ENCODE data around the gene PRDM16. TPM values are rescaled to one million over a fixed set of nuclear protein-coding genes. Genes with fewer than 3 reads are reported as not detected.
A peak's percentile ranks its signal among the peaks of the same experiment; 100 is the strongest.

The PRDM16 gene
- total and polyA plus RNA-seq, 2 of the 13 experiments (the other 11 are each of a cell fraction or from before 2014, with no cell fraction given), result 0.15 to 0.81 TPM

GRCh38 chr1:3270403-3271245, 201.6 kb downstream of the PRDM16 start:
- no TSS peak for BruUV-seq (replicated peaks)
- no peaks in the 10 kb centered on the region for H4K20me1 ChIP-seq (ENCODE audit: insufficient read depth, low read length)
- FAIRE-seq (no peak), ATAC-seq (peak; percentile 76), DNase-seq (ENCODE audit: low spot score) (no peak)
- in situ Hi-C loops (cut with HindIII; ENCODE audit: extremely low pct_ligation_motif_present, low pct_unique_long_range_greater_than_20kb), result no loop called here
- peak; percentile 48; the same call in 1 of the 2 replicates for TF ChIP-seq MYC (CRISPR knock-in tag; IDR thresholded peaks at IDR 0.05; ENCODE audit: borderline replicate concordance)
- peak; percentile 41; the same call in 1 of the 2 replicates for TF ChIP-seq ZNF687 (CRISPR knock-in tag; IDR thresholded peaks at IDR 0.05)
- TF ChIP-seq ZNF780A (CRISPR knock-in tag; IDR thresholded peaks at IDR 0.05), result no peak
- no peak for TF ChIP-seq PHF20 (CRISPR knock-in tag; IDR thresholded peaks at IDR 0.05)
- 0 out of 2 replicates have a peak, but pooled peaks have one; percentile 17 for TF ChIP-seq ZFX (CRISPR knock-in tag; IDR thresholded peaks at IDR 0.05; ENCODE audit: low read depth)
- no peak for TF ChIP-seq FIP1L1 (IDR thresholded peaks at IDR 0.05; ENCODE audit: borderline replicate concordance, insufficient read depth, low read depth, low read length)
- TF ChIP-seq ZNF263 (CRISPR knock-in tag; IDR thresholded peaks at IDR 0.05), result peak; percentile 91
- TF ChIP-seq POGZ (CRISPR knock-in tag; IDR thresholded peaks at IDR 0.05), result no peak
- TF ChIP-seq ZBTB38 (CRISPR knock-in tag; IDR thresholded peaks at IDR 0.05), result no peak
- no peak for TF ChIP-seq ZNF549 (CRISPR knock-in tag; IDR thresholded peaks at IDR 0.05)
- no peak for TF ChIP-seq RXRA (CRISPR knock-in tag; IDR thresholded peaks at IDR 0.05)
- ChIA-PET CTCF (ENCODE audit: low intra/inter-chr PET ratio, low total read pairs) (no interaction called here), POLR2A (no interaction called here)
- H3K36me3 ChIP-seq (replicated peaks in 1 of 2; ENCODE audit: control insufficient read depth in 1 of 2, insufficient read depth in 2 of 2, low read length in 2 of 2), result no peaks in the 10 kb centered on the region
- no peak overlapping the region for H2AFZ ChIP-seq (ENCODE audit: low read length)
- intact Hi-C loops (cut with micrococcal nuclease; ENCODE audit: unreplicated experiment), result no loop called here
- no peak overlapping the region for H3K4me3 ChIP-seq (replicated peaks in 1 of 3; ENCODE audit: insufficient read depth in 1 of 3, low read depth in 2 of 3, low read length in 3 of 3)
- peaks cover 15% of the 10 kb centered on the region; the same call in 1 of the 2 replicates for H3K4me1 ChIP-seq (ENCODE audit: insufficient read depth, low read length)
- no peaks in the 10 kb centered on the region for H3K9me3 ChIP-seq (ENCODE audit: low read length)
- no peaks in the 10 kb centered on the region for H3K79me2 ChIP-seq (ENCODE audit: insufficient read depth, low read length)
- 53% methylated on average over 27 of the region's 27 CpGs for WGBS (ENCODE audit: low lambda C conversion rate)
- H3K4me2 ChIP-seq (ENCODE audit: low read depth, low read length), result no peak overlapping the region
- H3K27me3 ChIP-seq (ENCODE audit: control insufficient read depth in 1 of 2, insufficient read depth in 2 of 2, low read length in 2 of 2), result peaks cover 0 to 14% of the 10 kb centered on the region in 2 experiments; a peak in 3 of 5 replicates
- H3K27ac ChIP-seq (ENCODE audit: extremely low read length, insufficient read depth, low read length), result no peak overlapping the region
- no peak overlapping the region for H3K9ac ChIP-seq (ENCODE audit: insufficient read depth, low read depth, low read length)
